Cardiac fibroblast (primary cell): ENCODE results near the gene RABL3.
"Not testable (repeated sequence)": the region's sequence is repeated elsewhere in the genome, so short reads cannot be mapped to it uniquely, and the experiment has no call there.

ENCODE experiments used
- DNase-seq, 2 donors: peaks; one replicate each; pipeline versions ENCODE4 v3.0.0 to v3.0.0-alpha.2; 2010; ENCODE audit warnings: low read depth in 2 of 2
- H3K4me3 ChIP-seq, 2 donors: replicated peaks in 1 of 2; 1 replicate in 1 of 2; 2 replicates in 1 of 2; pipeline ENCODE4 v1.5.1; 2011; ENCODE audit warnings: low read depth in 2 of 2, low read length in 2 of 2, mild to moderate bottlenecking in 2 of 2, moderate library complexity in 1 of 2
- CTCF ChIP-seq: IDR thresholded peaks from one replicate; pipeline ENCODE4 v1.5.1; 2011; ENCODE audit warnings: low read depth, mild to moderate bottlenecking, low read length, inconsistent platforms

The RABL3 gene

DNA sequence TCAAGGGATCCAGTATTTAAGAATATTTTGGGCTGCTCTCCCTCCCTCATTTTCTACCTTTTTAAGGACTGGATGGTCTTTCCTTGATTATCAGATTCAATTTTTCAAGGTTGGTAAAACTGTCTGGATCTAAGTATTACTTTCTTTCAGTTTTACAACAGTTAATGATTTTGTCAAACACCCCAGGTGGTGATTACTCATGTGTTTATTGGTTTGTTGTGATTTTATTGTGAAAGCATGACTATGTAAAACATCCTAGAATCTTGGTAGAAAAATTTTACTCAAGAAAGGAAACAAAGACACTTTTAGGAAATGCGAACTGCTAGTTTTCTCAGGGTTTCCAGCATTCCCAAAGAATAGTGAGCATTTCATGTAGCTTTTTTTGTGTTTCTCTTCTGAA lies 7.5 kb upstream of the RABL3 start:
- H3K4me3 ChIP-seq = no peak overlapping the region
- no peak for TF ChIP-seq CTCF
- no peak for DNase-seq

DNA sequence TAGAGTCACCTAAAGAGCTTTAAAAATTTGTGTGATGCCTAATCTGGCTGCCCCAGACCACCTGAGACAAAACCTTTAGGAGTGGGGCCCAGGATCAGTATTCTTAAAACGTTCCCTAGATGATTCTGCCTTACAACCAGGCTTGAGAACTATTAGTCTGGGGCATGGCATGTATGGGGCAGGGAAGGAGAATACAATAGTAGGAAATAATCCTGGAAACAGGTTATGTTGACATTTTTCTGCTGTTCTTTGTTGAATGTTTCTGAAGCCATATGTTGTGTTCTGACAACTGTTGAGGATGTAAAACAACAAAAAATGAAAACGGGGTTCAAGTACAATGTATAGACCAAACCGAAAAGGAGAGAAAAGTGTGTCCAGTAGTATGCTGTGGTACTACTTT lies 3.1 kb upstream of the RABL3 start:
- no peak for TF ChIP-seq CTCF
- DNase-seq = no peak
- H3K4me3 ChIP-seq = no peak overlapping the region

DNA sequence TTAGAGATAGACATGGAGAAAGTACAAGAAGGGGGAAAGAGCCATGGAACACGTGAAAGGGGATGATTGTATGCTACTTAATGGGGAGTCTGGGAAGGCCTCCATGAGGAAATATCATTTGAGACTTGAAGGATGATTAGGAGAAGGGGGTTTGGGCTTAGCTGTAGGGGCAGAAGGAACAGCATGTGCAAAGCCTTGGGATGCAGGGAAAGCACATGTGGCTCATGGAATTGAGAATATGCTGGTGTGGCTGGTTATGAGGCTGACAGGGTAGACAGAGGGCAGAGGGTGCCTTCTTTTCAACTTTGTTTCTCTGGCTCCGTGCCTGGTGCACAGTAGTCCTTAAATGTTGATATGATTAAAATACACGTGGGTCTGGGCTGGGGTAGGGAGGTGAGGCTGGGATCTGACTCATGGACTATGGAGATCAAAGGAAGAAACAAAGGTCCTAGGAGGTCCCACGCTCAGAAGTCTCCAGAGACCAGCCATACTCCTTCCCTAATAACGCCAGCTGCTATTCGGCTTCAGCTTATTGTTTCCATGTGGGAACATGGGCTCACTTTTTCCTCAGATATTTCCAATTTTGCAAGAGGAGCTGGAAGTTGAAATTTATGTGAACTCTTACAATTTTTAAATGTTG lies 1.4 kb upstream of the RABL3 start:
- peak overlapping the region; percentile 90 to 93 for H3K4me3 ChIP-seq
- DNase-seq = peak in 1 of 2 donors; percentile 50
- TF ChIP-seq CTCF = no peak

GRCh38 chr3:120742849-120743365 lies 591 bp upstream of the RABL3 start:
- no peak for TF ChIP-seq CTCF
- H3K4me3 ChIP-seq = peak overlapping the region; percentile 90 to 93
- peak in 1 of 2 donors; percentile 41 for DNase-seq

GRCh38 chr3:120741837-120742197 lies 499 bp downstream of the RABL3 start:
- TF ChIP-seq CTCF = no peak
- peak overlapping the region; percentile 90 to 96 for H3K4me3 ChIP-seq
- peak; percentile 52 to 60 for DNase-seq

DNA sequence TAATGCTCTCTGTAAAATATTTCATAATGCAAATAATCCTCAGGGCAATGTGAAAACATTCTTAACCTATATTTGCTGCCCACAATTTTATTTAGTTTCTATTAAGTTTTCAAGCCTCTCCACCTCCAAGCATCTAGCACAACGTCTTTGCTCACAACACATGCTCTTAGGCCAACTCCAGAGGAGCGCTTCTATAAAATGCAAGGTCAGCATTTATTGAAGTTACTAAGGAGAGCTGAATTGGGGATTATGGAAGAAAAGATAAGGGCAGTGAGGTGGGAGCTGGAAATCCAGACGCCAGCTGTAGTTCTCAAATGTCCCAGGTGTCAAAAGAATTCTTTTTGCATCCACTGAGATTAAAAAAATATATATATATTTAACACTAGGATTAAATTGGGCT lies 996 bp downstream of the RABL3 start:
- no peak for TF ChIP-seq CTCF
- DNase-seq = no peak
- H3K4me3 ChIP-seq = peak overlapping the region; percentile 90 to 96

DNA sequence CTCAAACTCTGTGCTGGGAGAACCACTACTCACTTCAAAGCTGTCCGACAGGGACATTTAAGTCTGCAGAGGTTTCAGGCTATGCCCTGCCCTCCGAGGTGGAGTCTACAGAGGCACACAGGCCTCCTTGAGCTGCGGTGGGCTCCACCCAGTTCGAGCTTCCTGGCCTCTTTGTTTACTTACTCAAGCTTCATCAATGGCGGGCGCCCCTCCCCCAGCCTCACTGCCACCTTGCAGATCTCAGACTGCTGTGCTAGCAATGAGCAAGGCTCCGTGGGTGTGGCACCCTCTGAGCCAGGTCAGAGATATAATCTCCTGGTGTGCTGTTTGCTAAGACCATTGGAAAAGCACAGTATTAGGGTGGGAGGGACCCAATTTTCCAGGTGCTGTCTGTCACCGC lies 4.3 kb downstream of the RABL3 start:
- H3K4me3 ChIP-seq, DNase-seq: not testable (repeated sequence)
